GM19395 (cell line): Measurements from ENCODE around the gene SGCD.

Experiments
- ATAC-seq: cut with Tn5 transposase; IDR thresholded peaks from one replicate; pipeline ENCODE4 v1.9.1; 2021; ENCODE audit warnings: mild to moderate bottlenecking, moderate library complexity; ENCODE audit not compliant: unreplicated experiment

Gene SGCD

GRCh38 chr5:156755421-156756087, 428.6 kb downstream of the SGCD start:
- ATAC-seq = no peak

- ATAC-seq = no peak
These were observed 431.2 kb downstream of the SGCD start for GRCh38 chr5:156758011-156758791.

DNA sequence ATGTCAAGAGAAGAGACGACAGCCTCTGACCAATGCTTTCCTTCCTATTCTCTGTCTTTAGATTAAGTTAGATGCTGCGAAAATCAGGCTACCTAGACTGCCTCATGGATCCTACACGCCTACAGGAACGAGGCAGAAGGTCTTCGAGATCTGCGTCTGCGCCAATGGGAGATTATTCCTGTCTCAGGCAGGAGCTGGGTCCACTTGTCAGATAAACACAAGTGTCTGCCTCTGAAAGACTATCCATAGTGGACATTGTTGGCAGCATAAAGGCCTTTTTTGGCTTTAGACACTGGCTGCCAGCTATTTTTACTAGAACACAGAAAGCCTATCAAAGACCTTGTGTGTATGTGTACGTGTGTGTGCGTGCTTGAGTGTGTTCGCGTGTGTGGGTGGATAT, 432.2 kb downstream of the SGCD start:
- no peak for ATAC-seq

DNA sequence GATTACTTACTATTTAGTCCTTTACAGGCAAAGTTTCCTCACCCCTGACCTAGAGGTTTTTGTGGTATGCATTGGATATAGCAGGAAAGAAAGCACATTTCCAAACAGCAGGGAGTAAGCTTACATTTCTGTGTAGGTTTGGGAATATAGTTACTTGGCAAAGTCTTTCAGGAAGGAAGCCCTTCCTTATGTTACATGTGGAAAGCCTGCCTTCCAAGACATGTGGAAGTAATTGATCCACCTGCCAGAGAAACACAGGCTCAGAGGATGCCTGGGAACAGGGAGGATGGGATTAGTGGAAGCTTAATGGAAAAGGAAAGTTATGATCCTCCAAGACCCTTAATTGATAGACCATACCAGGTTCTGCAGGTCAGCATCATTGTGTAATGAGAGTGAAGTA, 435.8 kb downstream of the SGCD start:
- ATAC-seq = no peak

GRCh38 chr5:156764176-156764971, 437.4 kb downstream of the SGCD start:
- no peak for ATAC-seq

GRCh38 chr5:156774273-156774672, 447.3 kb downstream of the SGCD start:
- ATAC-seq = no peak

DNA sequence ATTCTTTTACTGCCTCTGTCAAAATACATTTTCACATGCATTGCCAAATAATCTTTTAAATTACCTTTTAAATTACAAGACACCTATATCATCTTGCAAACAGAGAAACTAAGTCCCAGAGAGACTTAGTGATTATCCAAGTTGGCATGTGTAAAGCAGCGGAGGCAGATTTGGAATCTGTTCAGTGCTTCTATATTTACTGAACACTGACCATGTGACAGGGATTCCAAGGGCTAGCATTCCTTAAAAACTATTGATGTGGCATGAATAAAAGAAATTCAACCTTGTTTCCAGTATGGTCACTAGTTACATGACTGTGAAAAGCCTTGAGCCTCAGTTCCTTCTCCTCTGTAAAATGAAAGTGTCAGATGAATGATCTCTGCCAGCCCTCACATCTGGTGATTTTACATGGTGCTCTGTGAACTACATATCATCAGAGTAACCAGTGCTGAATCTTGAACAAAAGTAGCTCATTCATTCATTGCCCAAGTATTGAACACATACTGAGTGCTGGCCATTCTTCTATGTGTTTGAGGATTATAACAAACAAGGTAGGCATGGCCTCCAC, 451.3 kb downstream of the SGCD start:
- ATAC-seq = no peak

DNA sequence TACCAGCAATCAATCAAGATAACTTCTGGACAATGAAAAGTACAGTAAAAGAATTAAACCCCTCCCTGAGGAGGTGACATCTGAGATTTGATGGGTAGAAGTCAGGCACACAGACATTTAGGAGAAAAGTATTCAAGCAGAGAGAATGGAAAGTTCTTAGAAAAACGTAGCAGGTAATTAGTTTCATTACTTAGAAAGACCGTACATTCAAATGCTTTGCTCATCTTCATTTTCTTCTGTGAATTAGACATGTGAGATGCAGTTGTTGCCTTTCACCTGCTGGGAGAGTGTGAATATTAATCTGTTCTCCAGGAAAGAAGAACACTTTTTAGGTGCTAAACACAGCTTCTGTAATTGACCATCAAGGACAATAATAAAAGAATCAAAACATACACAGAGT, 451.8 kb downstream of the SGCD start:
- no peak for ATAC-seq

DNA sequence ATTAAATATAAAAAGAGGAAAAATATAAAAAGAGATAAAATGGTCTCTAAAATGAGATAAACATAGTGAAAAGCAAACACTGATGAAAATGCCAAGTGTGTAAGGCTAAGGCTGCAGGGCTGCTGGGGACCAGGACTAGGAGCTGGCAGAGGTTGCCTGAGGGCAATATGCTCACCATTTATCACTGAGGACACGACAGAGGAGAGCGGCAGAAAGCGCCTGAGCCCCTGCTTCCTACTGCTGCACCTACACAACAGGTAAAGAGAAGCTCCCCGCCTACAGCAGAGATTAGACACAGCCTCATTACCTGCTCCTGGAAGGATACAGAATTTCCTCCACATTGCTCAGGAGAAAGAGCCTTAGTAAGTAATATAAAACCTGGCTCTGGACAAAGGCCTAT, 452.5 kb downstream of the SGCD start:
- ATAC-seq = no peak

DNA sequence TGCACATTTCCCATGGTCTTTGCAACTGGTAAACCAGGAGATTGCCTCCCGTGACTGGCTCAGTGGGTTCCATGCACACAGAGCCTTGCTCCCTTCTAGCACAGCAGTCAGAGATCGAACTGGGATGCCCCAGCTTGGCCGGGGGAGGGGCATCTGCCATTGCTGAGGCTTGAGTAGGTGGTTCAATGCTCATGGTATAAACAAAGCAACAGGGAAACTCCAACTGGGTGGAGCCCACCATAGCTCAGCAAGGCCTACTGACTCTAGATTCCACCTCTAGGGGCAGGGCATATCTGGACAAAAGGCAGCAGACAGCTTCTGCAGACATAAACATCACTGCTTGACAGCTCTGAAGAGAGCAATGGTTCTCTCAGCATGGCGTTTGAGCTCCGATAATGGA, 456.1 kb downstream of the SGCD start:
- no peak for ATAC-seq

GRCh38 chr5:156794687-156795086, 467.7 kb downstream of the SGCD start:
- no peak for ATAC-seq

DNA sequence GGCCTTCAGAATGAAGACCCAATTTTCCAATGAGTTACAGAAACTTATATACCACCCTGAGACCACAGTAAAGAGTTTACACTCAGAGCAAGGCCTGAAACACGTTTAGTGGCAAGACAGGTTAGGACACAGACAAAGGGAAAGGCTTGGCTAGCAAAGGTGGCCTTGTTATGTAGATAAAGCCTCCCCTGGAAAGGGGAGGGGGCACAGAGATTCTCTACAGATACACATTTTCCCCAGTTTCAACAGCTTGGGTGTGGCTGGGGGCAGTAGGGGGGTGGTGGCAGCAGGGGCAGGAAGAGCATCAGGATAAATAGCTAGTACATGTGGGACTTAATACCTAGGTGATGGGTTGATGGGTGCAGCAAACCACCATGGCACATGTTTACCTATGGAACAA, 471.2 kb downstream of the SGCD start:
- ATAC-seq = no peak

DNA sequence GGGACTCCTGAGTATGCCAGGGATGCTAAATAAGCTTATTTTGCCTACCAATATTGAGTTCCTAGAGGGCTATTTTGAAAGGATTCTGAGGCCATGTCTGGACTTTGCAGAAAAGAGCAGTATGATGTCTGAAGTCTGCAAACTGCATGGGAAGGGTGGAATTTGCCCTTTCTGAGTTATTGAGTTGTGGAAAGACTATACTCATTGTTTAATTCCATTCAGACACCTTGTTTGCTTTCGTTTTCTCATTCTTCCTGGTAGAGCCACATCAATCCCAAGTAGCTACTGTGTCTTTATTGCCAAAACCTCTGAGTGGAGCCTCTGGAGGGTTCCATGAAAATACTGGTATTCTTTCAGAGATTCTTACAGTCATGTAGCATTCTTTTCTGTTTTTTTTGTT, 472.2 kb downstream of the SGCD start:
- no peak for ATAC-seq

GRCh38 chr5:156800929-156801328, 474.0 kb downstream of the SGCD start:
- ATAC-seq = no peak

DNA sequence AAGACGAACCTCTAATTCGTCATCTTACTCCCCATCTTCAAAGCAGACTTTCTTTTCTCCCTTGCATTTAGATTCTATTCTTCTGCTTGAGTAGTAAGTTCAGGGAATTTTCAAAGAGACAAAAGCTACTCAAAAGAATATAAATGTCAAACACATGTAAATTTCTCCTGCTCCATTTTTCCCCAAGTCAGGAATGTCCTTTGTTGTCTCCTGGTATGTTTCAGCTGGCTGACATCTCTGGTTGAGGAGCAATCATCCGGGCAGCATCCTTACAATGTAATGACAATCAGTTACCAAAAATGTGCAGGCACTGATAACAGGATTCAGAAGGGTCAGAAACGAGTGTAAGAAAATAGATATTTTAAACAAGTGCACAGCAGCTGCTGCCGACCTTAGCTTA, 475.5 kb downstream of the SGCD start:
- ATAC-seq = no peak

- ATAC-seq = no peak
These were observed 476.4 kb downstream of the SGCD start for GRCh38 chr5:156803404-156803803.

DNA sequence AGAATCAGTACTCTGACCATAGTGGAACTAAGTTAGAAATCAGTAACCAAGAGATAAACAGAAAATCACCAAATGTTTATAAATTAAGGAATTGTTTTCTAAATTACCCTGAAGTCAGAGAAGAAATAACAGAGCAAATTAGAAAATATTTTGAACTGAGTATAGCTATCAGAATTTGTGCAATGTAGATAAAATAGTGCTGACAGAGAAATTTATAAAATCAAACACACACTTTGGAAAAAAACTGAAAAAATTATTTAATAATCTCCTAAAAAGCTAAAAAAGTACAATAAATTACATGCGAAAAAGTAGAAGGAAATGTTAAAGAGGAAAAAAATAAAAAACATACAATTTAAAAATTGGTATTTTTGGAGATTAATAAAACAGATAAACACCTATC, 486.0 kb downstream of the SGCD start:
- no peak for ATAC-seq

- peak; percentile 58 for ATAC-seq
These were observed 489.1 kb downstream of the SGCD start for GRCh38 chr5:156815988-156816599.
